NCI-H2196 (cell line): ENCODE measurements around the gene HMGCL.
"Not testable (repeated sequence)": the region's sequence is repeated elsewhere in the genome, so short reads cannot be mapped to it uniquely, and the experiment has no call there.

ENCODE experiments used
- DNase-seq: peaks from one replicate; lab custom pipeline; 2025; ENCODE audit not compliant: unreplicated experiment; lab: John Stamatoyannopoulos, UW

The HMGCL gene

DNA sequence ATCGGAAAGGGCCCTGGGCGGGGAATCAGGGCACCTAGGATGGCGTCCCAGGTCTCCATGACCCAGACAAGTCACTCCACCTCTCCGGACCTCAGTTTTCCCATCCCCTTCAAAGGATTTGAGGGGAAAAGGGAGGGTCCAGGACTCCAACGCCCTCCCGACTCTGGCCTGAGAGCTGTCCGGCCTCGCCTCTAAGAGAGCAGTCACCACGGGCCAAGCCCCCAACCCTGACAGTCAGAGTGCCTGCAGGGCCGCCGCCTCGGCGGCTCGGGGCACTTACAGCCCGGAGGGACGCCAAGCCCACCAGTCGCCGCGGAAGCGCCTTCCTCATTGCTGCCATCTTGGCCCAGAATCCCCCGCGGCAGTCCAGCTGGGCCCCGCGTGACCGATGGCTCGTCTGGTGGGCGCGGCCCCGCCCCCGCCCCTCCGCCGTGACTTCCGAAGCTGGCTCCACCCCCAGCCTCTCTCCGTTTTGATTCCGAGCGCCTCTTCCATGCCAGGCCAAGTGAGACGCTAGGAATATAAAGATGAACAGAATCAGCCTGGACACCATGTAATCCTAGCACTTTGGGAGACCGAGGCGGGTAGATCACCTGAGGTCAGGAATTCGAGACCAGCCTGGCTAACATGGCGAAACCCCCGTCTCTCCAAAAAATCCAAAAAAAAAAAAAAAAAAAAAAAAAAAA lies at the start of gene HMGCL:
Gene HMGCL, minus strand, starts transcription at position 354 of the 686 bp plus-strand sequence. Its CDS starts 14 bp downstream, at position 340.
- DNase-seq, result peak; percentile 92

DNA sequence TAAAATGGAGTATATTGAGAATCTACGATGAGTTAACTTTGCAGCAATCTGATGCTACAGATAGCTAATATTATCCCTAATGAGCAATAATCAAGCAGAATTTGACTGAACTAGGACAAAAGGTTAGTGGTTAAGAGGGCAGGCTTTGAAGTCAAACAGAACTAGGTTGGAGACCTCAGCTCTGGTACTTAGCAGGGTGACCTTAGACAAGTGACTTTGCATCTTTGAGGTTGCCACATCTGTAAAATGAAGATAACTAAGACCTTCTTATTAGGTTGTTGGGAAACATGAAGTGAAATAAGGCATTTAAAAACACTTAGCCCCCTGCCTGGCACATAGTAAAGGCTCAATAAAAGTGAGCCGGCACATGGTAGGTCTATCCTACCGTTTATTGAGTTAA lies 47.2 kb upstream of the HMGCL start:
- DNase-seq, result no peak

DNA sequence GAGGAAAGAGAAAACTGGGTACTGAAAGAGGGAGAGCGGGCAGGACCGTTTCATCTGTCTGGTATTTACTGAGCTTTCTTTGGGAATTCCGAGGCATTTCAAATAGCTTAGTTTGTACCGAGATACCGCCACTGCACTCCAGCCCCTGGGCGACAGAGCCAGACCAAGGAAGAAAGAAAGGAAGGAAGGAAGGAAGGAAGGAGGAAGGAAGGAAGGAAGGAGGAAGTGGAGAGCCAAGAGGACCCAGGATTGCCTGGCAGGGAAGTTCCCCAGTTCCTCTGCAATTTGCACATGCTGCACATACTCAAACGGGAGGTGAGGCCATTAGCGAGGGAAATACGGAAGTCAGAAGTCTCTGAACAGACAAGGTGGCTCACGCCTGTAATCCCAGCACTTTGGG lies 43.8 kb upstream of the HMGCL start:
- no peak for DNase-seq

DNA sequence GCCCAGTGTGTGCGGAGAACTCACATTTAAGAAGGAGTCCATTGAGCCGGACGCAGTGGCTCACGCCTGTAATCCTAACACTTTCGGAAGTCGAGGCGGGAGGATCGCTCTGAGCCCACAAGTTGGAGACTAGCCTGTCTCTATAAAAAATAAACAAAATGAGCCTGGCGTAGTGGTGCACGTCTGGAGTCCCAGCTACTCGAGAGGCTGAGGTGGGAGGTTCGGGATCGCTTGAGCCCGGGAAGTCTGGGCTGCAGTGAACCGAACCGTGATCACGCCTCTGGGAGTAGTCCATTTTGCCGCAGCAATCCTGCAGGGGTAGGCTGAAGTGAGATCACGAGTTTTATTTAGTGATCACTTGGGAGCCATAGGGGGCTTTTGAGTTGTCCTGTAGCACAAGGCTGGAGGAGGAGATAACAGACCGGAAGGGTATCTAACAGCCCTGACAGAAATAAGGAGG lies 43.4 kb upstream of the HMGCL start:
- no peak for DNase-seq

DNA sequence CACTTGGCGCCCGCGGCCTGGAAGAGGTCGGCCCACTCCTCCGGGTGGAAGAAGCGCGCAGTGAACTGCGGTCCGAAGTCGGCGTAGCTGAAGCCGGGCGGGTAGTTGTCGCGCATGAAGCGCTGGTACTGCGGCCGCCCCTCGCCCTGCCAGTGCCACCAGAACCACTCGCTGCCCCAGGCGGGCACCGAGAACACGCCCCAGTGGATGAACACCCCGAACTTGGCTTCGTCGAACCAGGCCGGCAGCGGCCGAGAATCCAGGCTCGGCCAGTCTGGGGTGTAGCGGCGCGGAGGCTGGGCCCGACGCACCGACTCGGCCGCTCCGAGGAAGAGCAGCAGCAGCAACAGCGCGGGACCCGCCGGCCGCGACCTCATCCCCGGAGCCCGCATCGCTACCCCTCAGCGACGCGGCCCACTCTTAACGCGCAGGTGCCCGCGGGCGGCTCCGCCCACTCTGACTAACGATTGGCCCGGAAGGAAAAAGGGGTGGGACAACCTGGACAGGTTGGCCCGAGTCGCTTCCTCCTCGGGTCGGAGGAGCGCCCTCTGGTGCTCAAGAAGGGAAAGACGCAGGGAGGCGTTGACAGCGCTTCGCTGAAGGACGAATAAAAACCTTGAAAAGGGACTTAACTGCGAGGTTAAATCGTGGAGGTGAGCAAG lies 42.8 kb upstream of the HMGCL start, which contains the start of gene FUCA1:
Gene FUCA1, minus strand, starts transcription at position 396 of the 662 bp plus-strand sequence. Its CDS starts 4 bp downstream, at position 392.
- DNase-seq, result peak; percentile 96

DNA sequence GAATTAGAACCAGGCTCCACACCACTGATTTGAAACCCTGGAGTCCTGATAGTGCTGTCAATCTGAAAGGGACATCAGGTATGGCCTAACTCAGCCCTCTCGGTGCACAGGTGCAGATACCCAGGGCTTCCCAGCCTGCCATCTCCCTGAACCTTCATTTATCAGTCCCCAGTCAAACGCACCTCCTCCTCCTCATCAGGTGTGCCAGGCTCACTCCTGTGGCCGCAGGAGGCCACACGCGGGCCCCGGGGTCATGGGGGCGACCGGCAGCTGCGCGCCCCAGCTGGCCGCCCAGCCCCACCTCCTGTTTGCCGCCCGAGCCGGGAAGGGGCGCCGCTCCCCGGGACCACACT lies 42.3 kb upstream of the HMGCL start:
- DNase-seq, result no peak

DNA sequence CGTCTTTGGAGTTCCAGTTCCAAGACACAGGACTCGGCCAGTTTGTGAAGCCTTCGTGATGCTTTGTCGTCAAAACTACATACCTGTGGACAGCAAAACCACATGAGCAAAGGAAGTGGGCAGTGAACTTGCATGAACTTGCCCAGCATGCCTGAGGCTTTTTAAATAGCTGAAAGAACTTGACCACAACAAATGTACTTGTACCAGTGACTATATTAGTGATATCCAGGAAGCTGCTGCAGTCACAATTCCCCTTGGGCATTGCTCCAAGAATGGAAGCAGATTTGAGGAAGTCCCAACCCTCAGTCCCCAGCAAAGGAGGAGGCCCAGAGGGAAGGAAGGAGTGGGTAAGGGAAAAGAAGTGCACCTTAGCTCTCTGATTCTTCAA lies 40.3 kb upstream of the HMGCL start:
- DNase-seq, result peak; percentile 52

DNA sequence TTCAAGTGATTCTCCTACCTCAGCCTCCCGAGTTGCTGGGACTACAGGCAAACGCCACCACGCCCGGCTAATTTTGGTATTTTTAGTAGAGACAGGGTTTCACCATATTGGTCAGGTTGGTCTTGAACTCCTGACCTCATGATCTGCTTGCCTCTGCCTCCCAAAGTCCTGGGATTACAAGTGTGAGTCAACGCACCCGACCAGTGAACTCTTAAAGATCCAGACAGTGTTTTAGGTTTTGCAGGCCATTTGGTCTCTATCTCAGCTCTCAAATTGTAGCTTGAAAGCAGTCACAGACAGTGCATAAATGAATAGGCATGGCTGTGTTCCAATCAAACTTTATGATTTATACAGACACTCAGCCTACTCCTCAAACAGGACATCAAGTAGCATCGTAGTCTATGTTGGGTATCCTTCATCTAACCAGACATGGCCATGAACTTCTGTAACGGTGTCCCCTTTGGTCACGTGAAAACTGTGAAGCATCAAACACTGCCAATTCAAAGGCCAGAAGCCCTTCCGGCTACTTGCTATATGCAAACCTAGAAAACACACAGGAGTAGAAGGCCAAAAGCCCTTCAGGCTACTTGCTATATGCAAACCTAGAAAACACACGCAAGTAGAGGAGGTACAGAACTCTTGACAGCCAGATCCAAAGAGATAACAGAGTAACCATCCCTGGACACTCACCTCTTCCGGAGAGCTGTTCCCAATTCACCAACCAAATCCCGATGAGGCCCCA lies 39.7 kb upstream of the HMGCL start:
- no peak for DNase-seq

DNA sequence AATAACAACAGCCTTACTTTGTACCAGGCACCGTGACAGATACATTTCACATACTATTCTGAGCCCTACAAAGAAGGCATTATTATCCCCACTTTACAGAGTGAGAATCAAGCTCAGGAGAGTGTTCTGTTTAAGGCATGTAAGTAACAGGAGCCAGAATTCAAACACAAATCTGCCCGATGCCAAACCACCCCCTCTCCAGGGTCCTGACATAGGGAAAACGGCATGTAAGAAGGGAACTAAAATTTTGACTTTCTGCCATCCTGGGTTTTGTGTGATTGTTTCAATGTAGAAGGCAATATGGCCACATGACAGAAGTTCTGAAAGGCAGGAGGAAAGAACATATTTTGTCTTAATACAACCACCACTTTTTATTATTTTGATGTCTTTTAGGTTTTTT lies 37.4 kb upstream of the HMGCL start:
- no peak for DNase-seq

DNA sequence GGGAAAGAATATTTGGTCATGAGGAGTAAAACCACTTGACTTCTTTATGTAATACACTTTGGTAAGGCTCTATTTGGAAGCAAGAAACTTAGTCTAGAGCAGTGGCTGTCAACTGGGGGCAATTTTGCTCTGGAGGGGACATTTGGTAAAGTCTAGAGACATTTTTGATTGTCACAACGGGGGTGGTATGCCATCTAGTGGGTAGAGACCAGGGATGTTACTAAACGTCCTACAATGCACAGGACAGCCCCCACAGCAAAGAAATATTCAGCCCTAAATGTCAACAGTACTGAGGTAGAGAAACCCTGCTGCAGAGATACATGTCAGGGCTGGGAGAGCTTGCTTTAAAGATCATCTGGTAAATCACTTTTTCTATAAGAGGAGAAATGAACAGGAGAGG lies 29.3 kb upstream of the HMGCL start:
- no peak for DNase-seq

DNA sequence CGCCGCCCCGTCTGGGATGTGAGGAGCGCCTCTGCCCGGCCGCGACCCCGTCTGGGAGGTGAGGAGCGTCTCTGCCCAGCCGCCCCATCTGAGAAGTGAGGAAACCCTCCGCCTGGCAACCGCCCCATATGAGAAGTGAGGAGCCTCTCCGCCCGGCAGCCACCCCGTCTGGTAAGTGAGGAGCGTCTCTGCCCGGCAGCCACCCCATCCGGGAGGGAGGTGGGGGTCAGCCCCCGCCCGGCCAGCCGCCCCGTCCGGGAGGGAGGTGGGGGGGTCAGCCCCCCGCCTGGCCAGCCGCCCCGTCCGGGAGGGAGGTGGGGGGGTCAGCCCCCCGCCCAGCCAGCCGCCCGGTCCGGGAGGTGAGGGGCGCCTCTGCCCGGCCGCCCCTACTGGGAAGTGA lies 27.9 kb upstream of the HMGCL start:
- not testable (repeated sequence) for DNase-seq

DNA sequence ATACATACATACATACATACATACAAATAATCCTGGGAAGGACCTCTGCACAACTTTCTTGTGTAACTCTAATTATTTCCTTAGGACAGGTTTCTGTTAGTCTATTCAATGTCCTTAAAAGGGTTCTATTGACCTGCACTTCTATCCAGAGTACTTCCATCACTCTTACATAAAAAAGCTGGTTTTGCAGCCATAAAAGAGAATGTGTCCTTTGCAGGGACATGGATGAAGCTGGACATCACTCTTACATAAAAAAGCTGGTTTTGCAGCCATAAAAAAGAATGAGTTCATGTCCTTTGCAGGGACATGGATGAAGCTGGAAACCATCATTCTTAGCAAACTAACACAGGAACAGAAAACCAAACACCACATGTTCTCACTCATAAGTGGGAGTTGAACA lies 26.2 kb upstream of the HMGCL start:
- DNase-seq, result not testable (repeated sequence)

DNA sequence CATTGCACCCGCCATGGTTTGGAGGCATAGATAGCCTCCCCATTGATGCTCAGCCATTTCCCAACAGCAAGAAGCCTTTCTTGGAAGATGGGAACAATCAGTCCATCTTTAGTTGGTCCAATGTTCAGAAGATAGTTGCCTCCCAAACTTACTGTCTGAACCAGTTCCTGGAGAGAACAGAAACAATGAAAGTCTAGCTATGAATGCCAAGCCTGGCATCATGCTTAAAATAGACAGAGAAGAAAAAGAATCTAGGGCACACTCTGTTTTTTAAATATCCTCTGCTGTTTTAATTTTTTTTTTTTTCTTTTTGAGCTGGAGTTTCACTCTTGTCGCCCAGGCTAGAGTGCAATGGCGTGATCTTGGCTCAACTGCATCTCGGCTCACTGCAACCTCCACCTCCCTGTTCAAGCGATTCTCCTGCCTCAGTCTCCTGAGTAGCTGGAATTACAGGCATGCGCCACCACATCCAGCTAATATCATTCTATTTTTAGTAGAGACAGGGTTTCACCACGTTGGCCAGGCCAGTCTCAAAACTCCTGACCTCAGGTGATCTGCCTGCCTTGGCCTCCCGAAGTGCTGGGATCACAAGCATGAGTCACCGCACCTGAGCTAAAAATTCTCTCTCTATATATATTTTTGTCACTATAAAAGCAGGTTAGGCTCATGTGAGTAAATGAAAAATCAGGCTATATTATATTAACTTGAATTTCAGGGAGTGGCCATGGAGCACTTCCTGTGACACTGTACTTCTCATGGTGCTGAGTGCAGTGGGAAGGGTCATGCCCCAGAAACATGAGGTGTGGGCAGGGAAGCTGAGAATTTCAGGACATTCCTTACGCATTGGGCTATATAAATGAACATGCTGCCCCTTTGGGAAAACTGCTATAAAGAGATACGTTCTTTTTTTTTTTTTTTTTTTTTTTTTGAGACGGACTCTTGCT lies 23.7 kb upstream of the HMGCL start:
- DNase-seq, result no peak

DNA sequence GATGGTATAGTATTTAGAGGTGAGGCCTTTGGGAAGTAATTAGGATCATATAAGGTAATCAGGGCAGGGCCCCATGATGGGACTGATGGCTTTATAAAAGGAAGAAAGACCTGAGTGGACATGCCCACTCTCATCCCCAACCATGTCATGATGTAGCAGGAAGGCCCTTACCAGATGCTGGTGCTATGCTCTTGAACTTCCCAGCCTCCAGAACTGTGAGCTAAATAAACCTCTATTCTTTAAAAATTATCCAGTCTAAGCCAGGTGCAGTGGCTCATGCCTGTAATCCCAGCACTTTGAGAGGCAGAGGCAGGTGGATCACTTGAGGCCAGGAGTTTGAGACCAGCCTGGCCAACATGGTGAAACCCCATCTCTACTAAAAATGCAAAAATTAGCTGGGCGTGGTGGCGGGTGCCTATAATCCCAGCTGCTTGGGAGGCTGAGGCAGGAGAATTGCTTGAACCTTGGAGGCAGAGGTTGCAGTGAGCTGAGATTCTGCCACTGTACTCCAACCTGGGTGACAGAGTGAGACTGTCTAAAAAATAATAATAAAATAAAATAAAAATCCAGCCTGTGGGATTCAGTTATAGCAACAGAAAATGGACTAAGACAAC lies 22.4 kb upstream of the HMGCL start:
- DNase-seq, result not testable (repeated sequence)

DNA sequence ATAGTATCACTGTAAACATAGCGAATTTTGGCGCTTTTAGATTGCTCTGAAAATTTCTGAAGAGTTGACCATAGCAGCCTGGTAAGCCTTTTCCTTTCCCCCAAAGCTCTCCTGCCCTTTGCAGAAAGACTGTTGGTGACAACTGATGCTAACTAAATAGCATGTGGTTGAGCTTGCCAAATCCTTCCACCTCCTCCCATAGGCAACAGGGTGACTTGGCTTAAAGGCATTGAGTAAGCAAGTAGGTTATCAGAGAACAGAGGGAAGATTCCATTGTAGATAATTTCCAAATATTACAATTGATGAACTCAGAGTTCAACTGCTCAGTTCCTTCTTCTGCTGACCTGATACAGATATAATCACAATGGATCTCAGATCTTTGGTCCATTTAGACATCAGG lies 19.9 kb upstream of the HMGCL start:
- peak; percentile 11 for DNase-seq

DNA sequence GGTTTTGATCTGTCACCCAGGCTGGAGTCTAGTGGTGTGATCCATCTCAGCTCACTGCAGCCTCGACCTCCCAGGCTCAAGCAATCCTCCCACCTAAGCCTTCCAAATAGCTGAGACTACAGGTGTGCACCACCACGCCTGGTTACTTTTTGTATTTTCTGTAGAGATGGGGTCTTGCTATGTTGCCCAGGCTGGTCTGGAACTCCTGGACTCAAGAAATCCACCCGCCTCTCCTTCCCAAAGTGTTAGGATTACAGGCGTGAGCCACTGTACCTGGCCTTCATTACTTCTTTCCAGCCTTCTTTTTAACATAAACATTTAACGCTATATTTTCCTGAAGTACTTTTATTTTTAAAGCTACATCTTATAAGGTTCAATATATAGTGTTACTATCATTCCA lies 18.4 kb upstream of the HMGCL start:
- no peak for DNase-seq

DNA sequence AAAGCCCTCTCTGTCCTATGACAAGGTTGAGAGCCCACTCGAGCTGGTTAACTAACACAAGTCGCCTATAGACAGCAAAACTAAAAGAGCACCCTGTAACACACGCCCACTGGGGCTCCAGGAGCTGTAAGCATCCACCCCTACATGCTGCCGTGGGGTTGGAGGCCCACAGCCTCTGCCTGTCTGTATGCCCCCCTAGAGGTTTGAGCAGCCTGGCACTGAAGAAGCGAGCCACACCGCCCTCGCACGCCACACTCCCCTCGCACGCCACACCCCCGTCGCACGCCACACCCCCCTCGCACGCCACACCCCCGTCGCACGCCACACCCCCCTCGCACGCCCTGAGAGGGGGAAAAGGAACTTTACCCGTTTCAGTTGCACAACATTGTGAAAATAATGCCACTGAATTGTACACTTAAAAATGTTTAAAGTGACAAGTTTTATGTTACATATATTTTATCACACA lies 13.2 kb upstream of the HMGCL start:
- DNase-seq, result peak; percentile 41

DNA sequence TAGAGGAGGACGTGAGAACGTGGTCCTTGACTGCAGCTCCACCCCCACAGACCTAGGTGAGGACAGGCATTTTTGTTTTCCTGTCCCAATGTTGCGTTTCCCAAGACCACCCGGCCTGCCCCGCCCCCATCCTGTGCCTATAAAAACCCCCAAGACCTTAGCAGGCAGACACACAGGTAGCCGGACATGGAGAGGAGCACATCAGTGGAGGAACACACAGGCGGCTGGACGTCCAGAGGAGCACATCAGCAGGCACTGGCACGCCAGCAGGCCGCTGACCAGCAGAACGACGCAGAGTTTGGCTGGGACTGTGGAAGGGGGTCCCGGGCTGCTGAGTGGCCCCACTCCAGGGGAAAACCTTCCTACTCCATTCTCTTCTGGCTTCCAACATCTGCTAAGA lies 12.7 kb upstream of the HMGCL start:
- no peak for DNase-seq

DNA sequence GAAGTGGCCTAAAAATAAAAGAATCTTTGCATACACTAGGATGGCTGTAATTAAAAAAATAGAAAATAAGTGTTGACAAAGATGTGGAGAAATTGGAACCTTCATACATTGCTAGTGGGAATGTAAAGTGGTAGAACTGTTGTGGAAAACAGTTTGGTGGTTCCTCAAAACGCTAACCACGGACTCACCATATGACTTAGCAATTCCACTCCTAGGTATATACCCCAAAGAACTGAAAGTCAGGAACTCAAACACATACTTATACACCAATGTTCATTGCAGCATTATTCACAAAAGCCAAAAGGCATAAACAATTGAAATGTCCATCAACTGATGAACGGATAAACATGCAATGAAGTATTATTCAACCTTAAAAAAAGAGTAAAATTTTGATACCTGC lies 10.8 kb upstream of the HMGCL start:
- no peak for DNase-seq

DNA sequence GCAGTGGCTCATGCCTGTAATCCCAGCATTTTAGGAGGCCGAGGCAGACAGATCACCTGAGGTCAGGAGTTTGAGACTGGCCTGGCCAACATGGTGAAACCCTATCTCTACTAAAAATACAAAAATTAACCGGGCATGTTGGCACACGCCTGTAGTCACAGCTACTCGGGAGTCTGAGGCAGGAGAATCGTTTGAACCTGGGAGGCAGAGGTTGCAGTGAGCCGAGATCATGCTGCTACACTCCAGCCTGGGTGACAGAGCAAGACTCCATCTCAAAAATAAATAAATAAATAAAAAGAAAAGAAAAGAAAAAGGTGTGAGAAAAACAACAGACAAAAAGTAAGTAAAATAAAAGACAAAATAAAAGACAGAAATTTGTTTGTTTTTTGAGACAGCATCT lies 8.9 kb upstream of the HMGCL start:
- DNase-seq, result not testable (repeated sequence)
